OCI-LY7 (cell line): Measurements from ENCODE around the gene KCNG4.

ENCODE experiments used
- EZH2phosphoT487 ChIP-seq: fragments of 200-600 bp; sonication (generic); IDR thresholded peaks from 2 replicates; pipeline ENCODE4 v1.6.1; 2018; ENCODE audit warnings: low read depth, borderline replicate concordance, mild to moderate bottlenecking, mixed run types, antibody characterized with exemption, low read length, moderate library complexity, mixed read lengths
- TF ChIP-seq, protein P1 (sequence below): fragments of 200-600 bp; sonication (generic); conservative IDR thresholded peaks from 2 replicates; pipeline ENCODE4 v1.5.1; 2014; ENCODE audit warnings: mild to moderate bottlenecking, antibody characterized with exemption, low read length, moderate library complexity, mixed read lengths

DNA sequence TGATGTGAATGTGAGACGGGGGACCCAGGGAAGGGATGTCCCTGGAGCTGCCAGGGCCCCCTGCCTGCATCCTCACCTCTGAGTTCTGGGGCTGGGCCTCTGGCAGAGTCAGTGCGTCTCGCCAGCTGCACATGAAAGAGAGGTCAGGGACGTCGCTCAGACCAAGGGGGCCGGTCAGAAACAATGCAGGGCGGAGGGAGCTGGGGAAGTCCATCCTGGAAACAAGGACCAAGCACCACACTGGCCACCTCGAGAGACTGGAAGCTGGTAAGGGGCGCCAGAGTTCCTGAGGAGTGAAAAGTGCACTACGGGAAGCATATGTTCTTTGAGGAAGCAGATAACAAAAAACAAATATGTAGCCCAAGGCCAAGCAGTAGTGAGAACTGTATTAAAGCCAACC is 55.0 kb downstream of the KCNG4 start:
- TF ChIP-seq, protein P1, sequence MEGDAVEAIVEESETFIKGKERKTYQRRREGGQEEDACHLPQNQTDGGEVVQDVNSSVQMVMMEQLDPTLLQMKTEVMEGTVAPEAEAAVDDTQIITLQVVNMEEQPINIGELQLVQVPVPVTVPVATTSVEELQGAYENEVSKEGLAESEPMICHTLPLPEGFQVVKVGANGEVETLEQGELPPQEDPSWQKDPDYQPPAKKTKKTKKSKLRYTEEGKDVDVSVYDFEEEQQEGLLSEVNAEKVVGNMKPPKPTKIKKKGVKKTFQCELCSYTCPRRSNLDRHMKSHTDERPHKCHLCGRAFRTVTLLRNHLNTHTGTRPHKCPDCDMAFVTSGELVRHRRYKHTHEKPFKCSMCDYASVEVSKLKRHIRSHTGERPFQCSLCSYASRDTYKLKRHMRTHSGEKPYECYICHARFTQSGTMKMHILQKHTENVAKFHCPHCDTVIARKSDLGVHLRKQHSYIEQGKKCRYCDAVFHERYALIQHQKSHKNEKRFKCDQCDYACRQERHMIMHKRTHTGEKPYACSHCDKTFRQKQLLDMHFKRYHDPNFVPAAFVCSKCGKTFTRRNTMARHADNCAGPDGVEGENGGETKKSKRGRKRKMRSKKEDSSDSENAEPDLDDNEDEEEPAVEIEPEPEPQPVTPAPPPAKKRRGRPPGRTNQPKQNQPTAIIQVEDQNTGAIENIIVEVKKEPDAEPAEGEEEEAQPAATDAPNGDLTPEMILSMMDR, result no peak
- TF ChIP-seq EZH2phosphoT487, result no peak
